HG03060 (cell line): ENCODE results near the gene RXRA.
"Not testable (repeated sequence)": the region's sequence is repeated elsewhere in the genome, so short reads cannot be mapped to it uniquely, and the experiment has no call there.

Experiments used
- ATAC-seq: cut with Tn5 transposase; IDR thresholded peaks from one replicate; pipeline ENCODE4 v1.9.1; 2021; ENCODE audit warnings: low read depth, moderate number of reproducible peaks; ENCODE audit not compliant: unreplicated experiment

The RXRA gene

GRCh38 chr9:134306636-134307600 lies 19.3 kb upstream of the RXRA start:
- no peak for ATAC-seq

- no peak for ATAC-seq
Observed at GRCh38 chr9:134307674-134308638, 18.3 kb upstream of the RXRA start.

GRCh38 chr9:134308639-134309220 lies 17.5 kb upstream of the RXRA start:
- ATAC-seq = not testable (repeated sequence)

- no peak for ATAC-seq
Observed at GRCh38 chr9:134313470-134313869, 12.8 kb upstream of the RXRA start.

- no peak for ATAC-seq
Observed at GRCh38 chr9:134314039-134314949, 12.0 kb upstream of the RXRA start.

DNA sequence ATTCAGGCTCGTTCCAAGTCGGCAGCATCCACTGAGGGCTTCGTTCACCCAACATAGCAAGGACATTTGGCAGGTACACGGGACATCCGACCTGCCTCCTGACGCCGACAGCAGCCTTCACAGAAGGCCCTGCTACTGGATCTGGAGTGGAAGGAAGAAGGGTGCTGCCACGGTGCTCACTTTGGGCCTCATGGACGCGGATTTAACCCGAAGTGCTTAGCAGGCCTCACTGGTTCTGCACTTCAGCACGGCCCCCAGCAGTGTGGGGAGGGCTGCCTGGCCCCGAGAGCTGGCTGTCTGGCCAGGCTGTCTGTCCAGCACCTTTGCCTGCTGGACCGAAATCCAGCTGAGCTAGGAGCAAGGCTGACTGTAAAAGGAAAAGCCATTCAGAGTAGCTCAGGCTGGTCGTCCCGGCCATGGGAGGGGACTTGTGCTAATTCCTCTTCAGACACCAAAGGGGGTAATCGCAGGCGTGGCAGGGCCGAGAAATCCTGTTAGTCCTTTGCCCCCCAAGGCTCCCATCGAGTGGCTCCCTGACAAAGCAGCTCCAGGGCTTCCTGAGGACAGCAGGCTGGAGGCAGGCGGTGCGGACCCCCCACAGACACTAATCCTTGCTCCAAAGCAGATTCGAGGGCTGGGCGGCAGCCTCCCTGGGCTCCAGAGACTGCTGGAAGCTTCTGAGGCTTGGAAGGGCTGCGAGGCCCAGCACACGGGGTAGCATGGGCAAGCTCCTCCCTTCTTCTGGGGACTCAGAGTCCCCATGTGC lies 11.1 kb upstream of the RXRA start:
- ATAC-seq = no peak

GRCh38 chr9:134315716-134316448 lies 10.4 kb upstream of the RXRA start:
- ATAC-seq = no peak

DNA sequence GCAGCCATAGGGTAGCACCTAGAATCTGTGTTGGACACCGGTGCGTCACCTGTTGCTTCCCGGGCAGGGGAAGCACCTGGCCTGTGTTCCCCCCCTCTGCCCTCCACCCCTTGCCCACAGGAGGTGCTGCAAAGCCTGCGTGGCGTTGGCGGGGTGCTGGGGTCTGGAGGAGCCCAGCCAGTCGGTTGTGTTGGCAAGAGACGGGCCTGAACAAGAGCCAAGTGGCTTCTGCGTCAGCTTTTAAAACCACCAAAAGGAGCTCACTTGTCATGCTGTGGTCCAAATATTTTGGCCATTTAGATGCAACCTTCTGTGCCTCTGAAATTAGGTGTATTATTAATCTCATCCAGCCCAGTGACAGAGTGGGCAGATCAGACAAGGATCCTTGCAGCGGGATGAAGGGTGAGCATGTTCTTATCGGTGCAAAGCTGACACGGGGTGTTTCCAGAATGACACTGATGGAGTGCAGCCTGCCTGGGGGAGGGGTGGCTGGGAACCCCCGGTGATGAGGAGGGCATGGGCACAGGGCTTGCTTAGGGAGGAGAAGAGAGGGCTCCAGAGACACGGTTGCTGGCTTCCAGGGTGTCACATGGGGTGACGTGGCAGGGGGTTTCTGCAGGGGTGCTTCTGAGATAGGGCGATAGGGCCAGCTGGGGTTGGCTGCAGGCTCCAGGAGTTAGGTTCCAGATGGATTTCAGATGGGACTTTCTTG lies 9.7 kb upstream of the RXRA start:
- no peak for ATAC-seq

GRCh38 chr9:134317400-134317789 lies 8.9 kb upstream of the RXRA start:
- no peak for ATAC-seq

DNA sequence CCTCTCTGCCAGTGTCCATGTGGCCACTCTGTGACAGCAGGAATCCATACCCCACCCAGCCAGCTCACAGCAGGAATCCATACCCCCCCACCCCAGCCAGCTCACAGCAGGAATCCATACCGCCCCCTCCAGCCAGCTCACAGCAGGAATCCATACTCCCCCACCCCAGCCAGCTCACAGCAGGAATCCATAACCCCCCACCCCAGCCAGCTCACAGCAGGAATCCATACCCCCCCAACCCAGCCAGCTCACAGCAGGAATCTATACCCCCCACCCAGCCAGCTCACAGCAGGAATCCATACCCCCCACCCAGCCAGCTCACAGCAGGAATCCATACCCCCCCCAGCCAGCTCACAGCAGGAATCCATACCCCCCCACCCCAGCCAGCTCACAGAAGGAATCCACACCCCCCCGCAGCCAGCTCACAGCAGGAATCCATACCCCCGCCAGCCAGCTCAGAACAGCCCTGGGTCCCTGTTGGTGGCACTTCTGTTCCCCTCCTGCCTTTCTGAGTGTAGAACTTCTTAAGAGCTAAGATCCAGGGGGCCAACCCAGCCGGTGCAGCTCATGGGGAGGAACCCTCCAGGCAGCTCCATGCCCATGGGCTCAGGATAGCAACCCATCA lies 8.4 kb upstream of the RXRA start:
- ATAC-seq = no peak

DNA sequence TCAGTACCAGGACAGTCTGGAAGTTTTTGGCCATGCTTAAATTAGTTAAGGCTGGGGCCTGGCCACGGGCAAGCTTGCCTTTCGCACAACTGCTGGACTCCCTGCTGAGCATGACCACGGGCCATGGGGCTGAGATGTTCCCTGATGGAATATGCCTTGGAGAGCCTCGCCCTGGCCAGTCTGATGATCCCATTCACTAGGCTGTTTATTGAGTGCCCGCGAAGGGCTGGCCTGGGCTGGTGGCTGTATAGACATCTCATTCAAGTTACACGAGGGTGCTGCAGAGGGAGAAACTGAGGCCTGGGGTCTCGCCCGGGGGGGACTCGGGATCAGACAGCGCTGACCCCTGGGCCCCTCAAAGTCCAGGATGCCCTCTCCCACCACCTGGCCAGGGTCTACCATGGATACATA lies 7.8 kb upstream of the RXRA start:
- ATAC-seq = no peak

DNA sequence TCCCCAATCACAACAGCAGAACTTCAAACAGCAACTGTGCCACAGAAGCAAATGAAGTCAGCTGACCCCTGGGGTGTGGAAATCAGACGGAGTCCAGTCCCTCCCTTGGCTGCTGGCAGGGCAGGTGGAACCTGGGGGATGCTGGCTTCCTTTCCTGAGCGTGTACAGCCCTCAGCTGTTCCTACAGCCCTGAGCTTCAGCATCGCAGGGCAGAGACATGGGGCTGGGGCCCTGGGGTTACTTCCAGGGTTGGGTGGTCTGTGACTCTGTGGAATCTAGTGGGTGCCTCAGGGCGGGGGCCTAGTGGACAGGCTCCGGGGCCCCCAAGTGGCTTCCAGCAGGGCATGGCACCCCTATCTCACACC lies 7.3 kb upstream of the RXRA start:
- no peak for ATAC-seq

- no peak for ATAC-seq
Observed at GRCh38 chr9:134319306-134320125, 6.7 kb upstream of the RXRA start.

DNA sequence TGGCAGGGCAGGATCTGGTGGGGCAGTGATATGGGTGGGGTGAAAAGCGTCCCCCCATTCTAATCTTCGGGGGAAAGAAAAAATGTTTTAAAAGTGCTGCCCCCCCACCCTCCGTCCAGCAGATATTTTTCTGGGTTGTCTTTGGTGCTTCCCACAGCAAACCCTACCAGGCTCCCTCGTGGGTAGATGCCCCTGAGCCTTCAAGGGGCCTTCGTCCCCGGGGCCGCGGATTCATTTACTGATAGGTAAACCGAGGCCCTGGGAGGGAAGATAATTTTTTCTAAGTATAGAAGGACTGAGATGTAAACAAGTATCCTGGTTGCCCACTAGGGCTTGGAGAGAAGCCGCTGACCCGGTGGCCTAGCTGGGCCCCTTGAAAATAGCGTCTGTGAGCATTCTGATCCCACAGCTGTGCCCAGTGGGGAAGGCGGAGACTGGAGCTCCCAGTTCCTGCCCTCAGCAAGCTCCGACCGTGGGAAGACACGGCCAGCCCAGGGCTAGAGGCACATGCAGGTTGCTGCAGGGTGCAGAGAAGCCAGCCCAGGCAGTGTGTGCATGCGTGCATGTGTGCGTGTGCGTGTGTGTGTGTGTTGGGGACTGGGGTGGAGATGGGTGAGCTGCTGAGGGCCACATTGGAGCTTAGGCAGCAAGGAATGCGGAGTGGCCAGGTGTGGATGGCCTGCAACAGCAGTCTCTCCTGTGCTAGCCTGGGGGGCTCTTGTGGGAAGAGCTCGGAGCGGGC lies 6.0 kb upstream of the RXRA start:
- ATAC-seq = no peak

- no peak for ATAC-seq
Observed at GRCh38 chr9:134320868-134321471, 5.3 kb upstream of the RXRA start.

DNA sequence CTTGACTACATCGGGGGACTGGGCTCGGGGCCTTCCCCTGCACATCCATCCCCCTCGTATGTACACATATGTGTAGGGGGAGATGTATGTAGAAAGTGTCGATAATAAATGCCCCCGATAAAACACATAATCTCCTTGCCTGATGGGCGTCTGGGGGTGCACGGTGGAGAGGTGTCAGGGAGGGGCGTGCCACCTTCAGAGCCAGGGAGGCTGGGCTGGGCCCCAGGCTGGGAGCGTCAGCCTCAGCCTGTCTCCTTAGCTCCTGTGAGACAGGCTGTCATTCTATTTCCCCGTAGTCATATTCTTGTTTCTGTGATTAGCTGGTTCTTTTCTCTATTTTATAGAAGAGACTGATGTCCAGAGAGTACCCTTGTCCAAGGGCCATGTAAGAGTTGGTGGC lies 4.7 kb upstream of the RXRA start:
- ATAC-seq = no peak
